Colonic mucosa (tissue), 4 donors: Measurements from ENCODE around the gene FOXS1. TPM values are rescaled to one million over a fixed set of nuclear protein-coding genes. Genes with fewer than 3 reads are reported as not detected.

Experiments used
- DNase-seq: peaks from one replicate; pipeline ENCODE4 v3.0.0-alpha.2; 2020
- H3K27ac ChIP-seq: fragments of 200-600 bp; one replicate; pipeline ENCODE4 v1.8.0; 2021
- H3K27me3 ChIP-seq: fragments of 200-600 bp; one replicate; pipeline ENCODE4 v1.8.0; 2021
- H3K36me3 ChIP-seq: fragments of 200-600 bp; one replicate; pipeline ENCODE4 v1.8.0; 2021
- H3K4me1 ChIP-seq: fragments of 200-600 bp; one replicate; pipeline ENCODE4 v1.8.0; 2021; ENCODE audit warnings: mild to moderate bottlenecking
- H3K4me3 ChIP-seq: fragments of 200-600 bp; one replicate; pipeline ENCODE4 v1.8.0; 2021
- H3K9ac ChIP-seq, 2 donors: one replicate each; pipeline ENCODE4 v1.7.0; 2013; ENCODE audit warnings: control low read depth in 2 of 2, low read depth in 2 of 2, low read length in 2 of 2
- H3K9me3 ChIP-seq: fragments of 200-600 bp; one replicate; pipeline ENCODE4 v1.8.0; 2021
- intact Hi-C: fragments of 100-400 bp; cut with DNase I; formaldehyde crosslinking; loops from one replicate; pipeline ENCODE4 v1.14.1; 2022
- total RNA-seq, 2 donors: library from RNA; stranded (reverse); fragmentation: NEBNext Ultra II Directional in 1 of 2; extraction: Animal tissue kit (Norgen Biotek cat#: 25700) in 1 of 2; gene quantifications; one replicate each; pipeline ENCODE4 v1.2.1, GENCODE V29; 2021
- TF ChIP-seq, protein P1 (sequence below): fragments of 200-600 bp; IDR thresholded peaks from one replicate; pipeline ENCODE4 v1.8.0; 2022; ENCODE audit warnings: antibody characterized with exemption, mild to moderate bottlenecking
- donor health status: healthy.
- donor health status: DM: no; HTN: no; CAD: no.
- donor health status: DM: no; HTN: no; CAD: no.

FOXS1 gene
- total RNA-seq, 2 donors from 2014 or later = 0.20 to 0.48 TPM

- intact Hi-C loops = no loop called here
- H3K27me3 ChIP-seq = no peaks in the 10 kb centered on the region
Measured at GRCh38 chr20:31846793-31847138, 1.4 kb upstream of the FOXS1 start.

DNA sequence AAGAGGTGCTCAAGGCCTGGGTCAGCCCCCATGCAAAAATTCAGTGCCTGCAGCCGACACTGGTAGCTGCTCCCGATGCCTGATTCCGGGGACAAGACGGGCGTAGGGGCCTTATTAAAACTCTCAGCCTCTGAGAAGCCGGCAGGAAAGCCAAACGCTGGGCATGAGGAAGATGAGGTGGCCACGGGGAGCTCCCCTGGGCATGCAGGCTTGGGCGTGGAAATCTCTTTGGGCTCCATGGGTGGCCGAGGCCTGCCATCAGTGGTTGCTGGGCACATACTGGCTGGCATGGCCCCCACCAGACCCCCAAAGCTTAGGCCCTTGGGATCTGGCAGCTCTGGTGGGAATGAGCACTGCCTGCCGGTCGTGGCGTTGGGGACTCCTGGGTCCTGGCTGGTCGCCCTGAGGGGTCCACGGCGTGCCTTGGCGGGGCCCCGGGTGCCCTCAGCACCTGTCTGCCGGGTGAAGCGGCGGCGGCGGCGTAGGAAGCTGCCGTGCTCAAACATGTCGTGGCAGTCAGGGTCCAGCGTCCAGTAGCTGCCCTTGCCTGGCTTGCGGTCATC lies 586 bp downstream of the FOXS1 start:
- no peaks in the 10 kb centered on the region for H3K36me3 ChIP-seq
- intact Hi-C loops = no loop called here
- H3K4me1 ChIP-seq = no peaks in the 10 kb centered on the region
- TF ChIP-seq, protein P1, sequence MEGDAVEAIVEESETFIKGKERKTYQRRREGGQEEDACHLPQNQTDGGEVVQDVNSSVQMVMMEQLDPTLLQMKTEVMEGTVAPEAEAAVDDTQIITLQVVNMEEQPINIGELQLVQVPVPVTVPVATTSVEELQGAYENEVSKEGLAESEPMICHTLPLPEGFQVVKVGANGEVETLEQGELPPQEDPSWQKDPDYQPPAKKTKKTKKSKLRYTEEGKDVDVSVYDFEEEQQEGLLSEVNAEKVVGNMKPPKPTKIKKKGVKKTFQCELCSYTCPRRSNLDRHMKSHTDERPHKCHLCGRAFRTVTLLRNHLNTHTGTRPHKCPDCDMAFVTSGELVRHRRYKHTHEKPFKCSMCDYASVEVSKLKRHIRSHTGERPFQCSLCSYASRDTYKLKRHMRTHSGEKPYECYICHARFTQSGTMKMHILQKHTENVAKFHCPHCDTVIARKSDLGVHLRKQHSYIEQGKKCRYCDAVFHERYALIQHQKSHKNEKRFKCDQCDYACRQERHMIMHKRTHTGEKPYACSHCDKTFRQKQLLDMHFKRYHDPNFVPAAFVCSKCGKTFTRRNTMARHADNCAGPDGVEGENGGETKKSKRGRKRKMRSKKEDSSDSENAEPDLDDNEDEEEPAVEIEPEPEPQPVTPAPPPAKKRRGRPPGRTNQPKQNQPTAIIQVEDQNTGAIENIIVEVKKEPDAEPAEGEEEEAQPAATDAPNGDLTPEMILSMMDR = no peak
- no peak overlapping the region for H3K27ac ChIP-seq
- H3K27me3 ChIP-seq = no peaks in the 10 kb centered on the region
- no peak overlapping the region for H3K4me3 ChIP-seq
- no peak for DNase-seq
- no peaks in the 10 kb centered on the region for H3K9me3 ChIP-seq
- no peak overlapping the region for H3K9ac ChIP-seq

More at GRCh38 chr20:31846793-31847138, 1.4 kb upstream of the FOXS1 start:
- no peaks in the 10 kb centered on the region for H3K4me1 ChIP-seq
- H3K27ac ChIP-seq = no peak overlapping the region
- DNase-seq = no peak
- no peak overlapping the region for H3K9ac ChIP-seq
- TF ChIP-seq, protein P1 = no peak
- no peaks in the 10 kb centered on the region for H3K36me3 ChIP-seq
- H3K4me3 ChIP-seq = no peak overlapping the region
- H3K9me3 ChIP-seq = no peaks in the 10 kb centered on the region

DNA sequence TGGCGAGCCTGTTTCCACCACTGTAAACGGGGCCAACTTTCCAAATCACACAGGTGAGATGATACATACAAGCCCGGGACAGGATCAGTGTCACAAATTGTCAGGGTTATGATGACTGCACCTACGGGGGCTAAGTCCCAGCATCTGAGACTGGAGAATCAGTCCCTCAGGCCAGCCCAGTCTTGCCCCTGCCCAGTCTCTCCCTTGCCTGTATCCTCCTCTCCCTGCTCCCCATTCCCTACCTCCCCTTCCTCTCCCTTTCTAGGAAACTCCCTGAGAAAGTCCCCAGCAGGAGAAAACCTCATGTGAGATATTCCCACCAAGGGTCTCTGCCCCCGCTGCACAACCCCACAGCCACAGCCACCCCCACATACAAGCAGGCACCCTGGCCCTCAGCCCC lies 1.5 kb downstream of the FOXS1 start:
- Histone ChIP-seq H3K27me3 (no peaks in the 10 kb centered on the region), H3K9ac (no peak overlapping the region), H3K4me1 (no peaks in the 10 kb centered on the region), H3K36me3 (no peaks in the 10 kb centered on the region), H3K27ac (no peak overlapping the region), H3K9me3 (no peaks in the 10 kb centered on the region), H3K4me3 (no peak overlapping the region)
- TF ChIP-seq, protein P1 = no peak
- no peak for DNase-seq
- intact Hi-C loops = no loop called here

GRCh38 chr20:31843288-31843687 lies 2.1 kb downstream of the FOXS1 start:
- intact Hi-C loops = no loop called here
- Histone ChIP-seq H3K4me1 (no peaks in the 10 kb centered on the region), H3K9me3 (no peaks in the 10 kb centered on the region), H3K4me3 (no peak overlapping the region), H3K27ac (no peak overlapping the region), H3K9ac (no peak overlapping the region), H3K27me3 (no peaks in the 10 kb centered on the region), H3K36me3 (no peaks in the 10 kb centered on the region)
- TF ChIP-seq, protein P1 = no peak
- DNase-seq = no peak

- H3K9ac ChIP-seq = no peak overlapping the region
- H3K4me3 ChIP-seq = no peak overlapping the region
- no peaks in the 10 kb centered on the region for H3K4me1 ChIP-seq
- H3K27me3 ChIP-seq = no peaks in the 10 kb centered on the region
- DNase-seq = no peak
- TF ChIP-seq, protein P1 = no peak
- H3K27ac ChIP-seq = no peak overlapping the region
- intact Hi-C loops = no loop called here
- H3K36me3 ChIP-seq = no peaks in the 10 kb centered on the region
- no peaks in the 10 kb centered on the region for H3K9me3 ChIP-seq
Measured at GRCh38 chr20:31842471-31843157, 2.8 kb downstream of the FOXS1 start.
